T-helper 17 cell (primary cell): ENCODE results near the gene SLC10A7. TPM values are rescaled to one million over a fixed set of nuclear protein-coding genes. Genes with fewer than 3 reads are reported as not detected.

ENCODE experiments used
- ATAC-seq: fragments of 150-1000 bp; cut with Tn5 transposase; 2 replicates; pipeline ENCODE4 v1.10.0; 2021; ENCODE audit warnings: mild to moderate bottlenecking, moderate library complexity
- DNase-seq, 3 donors: peaks; one replicate each; pipeline versions ENCODE4 v3.0.0 to v3.0.0-alpha.2; 2020 to 2021
- H3K9me3 ChIP-seq: one replicate; pipeline ENCODE4 v1.7.0; 2013; ENCODE audit warnings: low read length, mild to moderate bottlenecking; ENCODE audit not compliant: control insufficient read depth, poor library complexity, severe bottlenecking
- H3K27ac Mint-ChIP-seq: one replicate; pipeline ENCODE4 v1.8.0; 2022; ENCODE audit warnings: mild to moderate bottlenecking, moderate library complexity, mixed read lengths
- H3K27me3 Mint-ChIP-seq: one replicate; pipeline ENCODE4 v1.8.0; 2022; ENCODE audit warnings: mixed read lengths
- H3K36me3 Mint-ChIP-seq: one replicate; pipeline ENCODE4 v1.8.0; 2022; ENCODE audit warnings: low read depth, mixed read lengths
- H3K4me1 Mint-ChIP-seq: one replicate; pipeline ENCODE4 v1.8.0; 2022; ENCODE audit warnings: mild to moderate bottlenecking, mixed read lengths
- H3K4me3 Mint-ChIP-seq: one replicate; pipeline ENCODE4 v1.8.0; 2022; ENCODE audit warnings: mild to moderate bottlenecking, moderate library complexity, mixed read lengths
- total RNA-seq, 4 donors: library from RNA in 2 of 4; stranded (reverse) in 2 of 4; gene quantifications; one replicate each; pipeline ENCODE4 v1.2.3 and lab custom pipeline; 2022 to 2026

The SLC10A7 gene
- total RNA-seq, 2 donors from 2014 or later, result 19.8 to 22.3 TPM

DNA sequence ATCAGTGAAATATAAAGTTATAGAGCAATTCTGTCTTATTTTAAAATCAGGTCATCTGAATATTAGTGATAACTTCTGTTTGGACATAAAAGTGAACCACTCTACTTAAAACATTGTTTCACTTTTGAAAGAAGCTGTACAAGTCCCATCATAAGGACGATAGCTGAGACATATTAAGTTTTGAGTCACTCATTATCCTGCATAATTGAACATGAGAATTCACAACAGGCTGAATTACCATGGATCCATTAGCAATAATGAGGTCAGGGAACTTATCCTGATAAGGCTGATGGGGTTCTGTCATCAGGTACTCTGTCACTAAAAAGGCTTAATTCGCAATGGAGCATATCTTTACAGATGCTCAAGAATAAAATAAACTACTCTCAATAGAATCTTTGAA, 227.0 kb downstream of the SLC10A7 start:
- H3K36me3 Mint-ChIP-seq, result peaks cover 11% of the 10 kb centered on the region
- no peaks in the 10 kb centered on the region for H3K4me1 Mint-ChIP-seq
- ATAC-seq (no peak), DNase-seq (no peak)
- H3K27me3 Mint-ChIP-seq, result no peaks in the 10 kb centered on the region
- H3K27ac Mint-ChIP-seq, result no peak overlapping the region
- H3K9me3 ChIP-seq, result no peaks in the 10 kb centered on the region
- H3K4me3 Mint-ChIP-seq, result no peak overlapping the region

GRCh38 chr4:146292508-146292907, 229.2 kb downstream of the SLC10A7 start:
- H3K9me3 ChIP-seq, result no peaks in the 10 kb centered on the region
- no peak for DNase-seq
- no peak overlapping the region for H3K27ac Mint-ChIP-seq
- no peaks in the 10 kb centered on the region for H3K4me1 Mint-ChIP-seq
- no peak overlapping the region for H3K4me3 Mint-ChIP-seq
- H3K27me3 Mint-ChIP-seq, result no peaks in the 10 kb centered on the region
- no peak for ATAC-seq
- peaks cover 9% of the 10 kb centered on the region for H3K36me3 Mint-ChIP-seq

GRCh38 chr4:146291313-146291712, 230.4 kb downstream of the SLC10A7 start:
- Mint-ChIP-seq H3K4me3 (no peak overlapping the region), H3K36me3 (peaks cover 9% of the 10 kb centered on the region), H3K4me1 (no peaks in the 10 kb centered on the region), H3K27ac (no peak overlapping the region), H3K27me3 (no peaks in the 10 kb centered on the region)
- no peak for DNase-seq
- ATAC-seq, result no peak
- no peaks in the 10 kb centered on the region for H3K9me3 ChIP-seq

GRCh38 chr4:146288193-146288592, 233.5 kb downstream of the SLC10A7 start:
- no peaks in the 10 kb centered on the region for H3K27me3 Mint-ChIP-seq
- H3K36me3 Mint-ChIP-seq, result peaks cover 5% of the 10 kb centered on the region
- DNase-seq (no peak), ATAC-seq (no peak)
- no peaks in the 10 kb centered on the region for H3K4me1 Mint-ChIP-seq
- no peak overlapping the region for H3K27ac Mint-ChIP-seq
- H3K4me3 Mint-ChIP-seq, result no peak overlapping the region
- H3K9me3 ChIP-seq, result no peaks in the 10 kb centered on the region

DNA sequence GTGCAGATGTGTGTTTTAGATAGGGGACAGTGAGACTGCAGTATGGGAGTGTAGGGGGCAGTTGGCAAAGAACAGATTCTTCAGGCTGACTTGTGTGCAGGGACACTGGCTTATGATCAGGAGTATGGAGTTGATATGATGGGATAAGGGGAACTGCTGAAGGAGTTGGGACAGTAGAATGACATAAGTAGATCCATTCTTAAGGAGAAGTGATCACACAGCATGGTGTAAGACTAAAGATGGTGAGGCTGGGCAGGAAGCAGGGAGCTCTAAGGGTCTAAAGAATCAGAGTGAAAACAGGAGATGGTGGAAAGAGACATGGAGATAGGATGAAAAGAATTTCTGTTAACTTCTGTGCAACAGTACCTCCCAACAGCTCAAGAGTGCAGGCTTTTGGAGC, 236.7 kb downstream of the SLC10A7 start:
- H3K9me3 ChIP-seq, result no peaks in the 10 kb centered on the region
- Mint-ChIP-seq H3K36me3 (no peaks in the 10 kb centered on the region), H3K4me3 (no peak overlapping the region), H3K4me1 (no peaks in the 10 kb centered on the region), H3K27ac (no peak overlapping the region), H3K27me3 (no peaks in the 10 kb centered on the region)
- DNase-seq (no peak), ATAC-seq (no peak)

- ATAC-seq, result no peak
- H3K9me3 ChIP-seq, result no peaks in the 10 kb centered on the region
- DNase-seq, result no peak
- no peaks in the 10 kb centered on the region for H3K36me3 Mint-ChIP-seq
- no peaks in the 10 kb centered on the region for H3K4me1 Mint-ChIP-seq
- no peaks in the 10 kb centered on the region for H3K27me3 Mint-ChIP-seq
- no peak overlapping the region for H3K4me3 Mint-ChIP-seq
- no peak overlapping the region for H3K27ac Mint-ChIP-seq
Observed at GRCh38 chr4:146283758-146284651, 237.7 kb downstream of the SLC10A7 start.

DNA sequence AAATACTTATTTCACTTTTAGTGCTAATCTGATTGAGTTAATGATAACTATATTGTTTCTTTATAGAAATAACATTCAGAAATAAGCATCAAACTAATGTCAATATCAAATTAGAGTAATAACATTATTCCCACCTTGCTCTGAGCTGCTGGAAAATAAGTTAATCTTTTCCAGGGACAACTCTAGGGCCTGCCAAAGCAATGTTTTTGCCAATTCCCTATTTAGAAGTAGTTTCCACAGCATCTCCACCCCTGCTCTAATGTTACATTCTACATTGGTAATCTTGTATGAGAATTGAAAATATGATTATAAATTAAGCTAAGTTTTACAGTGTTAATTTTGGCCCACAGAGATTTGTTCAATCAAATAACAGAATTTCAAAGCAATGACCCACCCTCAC, 239.1 kb downstream of the SLC10A7 start:
- no peak overlapping the region for H3K27ac Mint-ChIP-seq
- no peaks in the 10 kb centered on the region for H3K27me3 Mint-ChIP-seq
- H3K4me3 Mint-ChIP-seq, result no peak overlapping the region
- DNase-seq, result no peak
- no peak for ATAC-seq
- no peaks in the 10 kb centered on the region for H3K36me3 Mint-ChIP-seq
- H3K9me3 ChIP-seq, result no peaks in the 10 kb centered on the region
- H3K4me1 Mint-ChIP-seq, result no peaks in the 10 kb centered on the region

- H3K4me3 Mint-ChIP-seq, result no peak overlapping the region
- no peaks in the 10 kb centered on the region for H3K27me3 Mint-ChIP-seq
- H3K27ac Mint-ChIP-seq, result no peak overlapping the region
- H3K4me1 Mint-ChIP-seq, result no peaks in the 10 kb centered on the region
- no peaks in the 10 kb centered on the region for H3K36me3 Mint-ChIP-seq
- H3K9me3 ChIP-seq, result no peaks in the 10 kb centered on the region
- DNase-seq (no peak), ATAC-seq (no peak)
Observed at GRCh38 chr4:146278986-146279385, 242.8 kb downstream of the SLC10A7 start.

DNA sequence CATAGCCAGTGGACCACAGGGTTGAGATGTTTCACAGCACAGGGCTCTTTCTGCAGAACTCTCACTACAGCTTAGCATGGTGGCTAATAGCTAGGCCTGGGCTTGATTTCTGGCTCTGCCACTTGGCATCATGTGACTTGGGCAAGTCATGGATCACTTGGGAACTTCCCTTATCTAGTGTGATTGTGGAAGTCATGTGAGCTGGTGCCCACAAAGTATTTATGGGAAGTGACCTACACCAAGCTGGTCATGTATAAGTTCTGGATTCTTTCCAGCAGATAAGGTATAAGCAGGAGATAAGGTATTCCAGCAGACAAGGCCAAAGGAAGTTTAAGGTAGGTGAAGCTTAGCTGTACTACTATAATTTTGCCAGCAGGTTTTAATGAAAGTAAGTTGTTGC, 246.4 kb downstream of the SLC10A7 start:
- no peak for ATAC-seq
- peaks cover 4% of the 10 kb centered on the region for H3K36me3 Mint-ChIP-seq
- no peak overlapping the region for H3K27ac Mint-ChIP-seq
- no peak for DNase-seq
- no peak overlapping the region for H3K4me3 Mint-ChIP-seq
- H3K4me1 Mint-ChIP-seq, result no peaks in the 10 kb centered on the region
- H3K9me3 ChIP-seq, result no peaks in the 10 kb centered on the region
- H3K27me3 Mint-ChIP-seq, result no peaks in the 10 kb centered on the region

- Mint-ChIP-seq H3K27me3 (no peaks in the 10 kb centered on the region), H3K4me1 (no peaks in the 10 kb centered on the region), H3K4me3 (no peak overlapping the region), H3K27ac (no peak overlapping the region), H3K36me3 (peaks cover 4% of the 10 kb centered on the region)
- ATAC-seq (no peak), DNase-seq (no peak)
- no peaks in the 10 kb centered on the region for H3K9me3 ChIP-seq
Observed at GRCh38 chr4:146274774-146275173, 247.0 kb downstream of the SLC10A7 start.

DNA sequence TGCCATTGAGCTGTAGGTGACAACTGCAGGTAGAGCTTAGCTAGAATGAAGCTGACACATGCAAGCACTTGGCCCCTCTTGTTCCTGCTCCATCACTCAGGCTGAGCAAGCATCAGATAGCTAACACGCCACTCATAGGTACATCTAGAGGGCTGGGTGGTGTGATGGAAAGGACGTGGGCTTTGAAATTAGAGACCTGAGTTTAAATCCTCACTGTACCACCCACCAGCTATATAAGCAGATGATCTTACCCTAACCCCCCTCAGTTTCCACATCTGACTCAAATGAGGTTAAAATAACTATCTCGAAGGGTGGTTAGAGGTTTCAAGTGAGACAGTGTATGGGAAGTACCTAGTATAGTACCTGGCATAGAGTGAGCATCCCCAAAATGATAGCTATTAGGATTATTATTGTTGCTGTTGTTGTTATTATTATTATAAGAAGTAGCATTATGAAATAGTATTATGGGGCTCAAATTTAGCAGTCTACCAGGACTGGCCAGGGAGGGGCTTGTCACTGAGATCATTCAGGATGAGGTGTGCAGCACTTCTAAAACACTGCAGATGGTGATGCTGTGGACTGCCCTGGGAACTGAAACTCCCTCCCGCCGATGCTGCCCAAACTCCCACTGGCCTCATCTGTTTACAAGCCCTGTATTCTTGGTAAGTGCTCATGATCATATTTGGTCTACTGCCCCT, 248.4 kb downstream of the SLC10A7 start:
- Mint-ChIP-seq H3K27ac (no peak overlapping the region), H3K36me3 (peaks cover 4% of the 10 kb centered on the region), H3K4me1 (no peaks in the 10 kb centered on the region), H3K27me3 (no peaks in the 10 kb centered on the region), H3K4me3 (no peak overlapping the region)
- no peaks in the 10 kb centered on the region for H3K9me3 ChIP-seq
- ATAC-seq (no peak), DNase-seq (no peak)

GRCh38 chr4:146271466-146271865, 250.3 kb downstream of the SLC10A7 start:
- Mint-ChIP-seq H3K4me3 (no peak overlapping the region), H3K4me1 (no peaks in the 10 kb centered on the region), H3K27ac (no peak overlapping the region), H3K27me3 (no peaks in the 10 kb centered on the region), H3K36me3 (peaks cover 4% of the 10 kb centered on the region)
- DNase-seq (no peak), ATAC-seq (no peak)
- H3K9me3 ChIP-seq, result no peaks in the 10 kb centered on the region

DNA sequence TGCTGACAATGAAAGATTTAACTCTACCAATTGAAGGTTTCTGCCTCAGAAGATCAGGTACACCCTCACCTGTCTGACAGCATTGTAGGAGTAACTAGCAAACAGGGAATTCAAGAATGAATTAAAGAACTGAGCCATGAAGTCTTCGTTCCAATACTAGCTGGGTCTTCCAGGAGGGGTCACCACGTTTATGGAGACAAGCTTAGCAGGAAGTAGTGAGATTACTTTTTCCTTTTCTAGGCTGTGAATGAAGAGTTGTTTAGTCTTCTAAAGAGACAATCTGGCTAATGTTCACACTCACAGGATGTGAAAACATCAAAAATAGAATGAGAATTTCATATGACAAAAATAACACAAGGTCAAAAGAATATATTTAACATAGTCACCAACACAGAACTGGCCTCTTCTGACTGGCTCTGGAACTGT, 252.5 kb downstream of the SLC10A7 start:
- no peak overlapping the region for H3K27ac Mint-ChIP-seq
- H3K27me3 Mint-ChIP-seq, result no peaks in the 10 kb centered on the region
- DNase-seq, result no peak

More for the DNA sequence above, 252.5 kb downstream of the SLC10A7 start:
- peaks cover 13% of the 10 kb centered on the region for H3K36me3 Mint-ChIP-seq
- no peak overlapping the region for H3K4me3 Mint-ChIP-seq
- H3K9me3 ChIP-seq, result no peaks in the 10 kb centered on the region
- no peak for ATAC-seq
- peaks cover 2% of the 10 kb centered on the region for H3K4me1 Mint-ChIP-seq
